Measurements from ENCODE around the gene LDLRAD3. TPM values are rescaled to one million over a fixed set of nuclear protein-coding genes. Genes with fewer than 3 reads are reported as not detected.

LDLRAD3 gene
- total and polyA plus RNA-seq, 10 donors, result 1.5 to 9.6 (median 8.1) TPM

- peaks cover 0 to 5% (median 0%) of the 10 kb centered on the region in 6 donors for H3K4me1 ChIP-seq
- H3K9me3 ChIP-seq, result peaks cover 0 to 16% (median 13%) of the 10 kb centered on the region in 8 donors
- intact Hi-C loops (cut with DNase I; ENCODE audit: low total_unique reads), result no loop called here
- no peaks in the 10 kb centered on the region for H3K36me3 ChIP-seq
- H3K27ac ChIP-seq, result no peak overlapping the region
- no peak for DNase-seq
- WGBS, 5 donors, result 66 to 95% (median 84%) methylated on average over 2 of the region's 2 CpGs
- TF ChIP-seq POLR2AphosphoS5 (IDR thresholded peaks at IDR 0.05) (no peak), CTCF (IDR thresholded peaks at IDR 0.05 in 8 of 11, conservative IDR thresholded peaks at IDR 0.05 in 3 of 11) (no peak), POLR2A (IDR thresholded peaks at IDR 0.05) (no peak)
- no peak overlapping the region for H3K4me3 ChIP-seq
- peaks cover 0 to 1% (median 0%) of the 10 kb centered on the region in 7 donors for H3K27me3 ChIP-seq (replicated peaks in 1 of 7)
Measured at GRCh38 chr11:36065436-36065835, 121.6 kb downstream of the LDLRAD3 start.

GRCh38 chr11:36066891-36067290 is 123.0 kb downstream of the LDLRAD3 start:
- Histone ChIP-seq H3K36me3 (no peaks in the 10 kb centered on the region), H3K27ac (no peak overlapping the region), H3K4me1 (no peaks in the 10 kb centered on the region), H3K9me3 (peaks cover 0 to 16% (median 13%) of the 10 kb centered on the region in 8 donors), H3K4me3 (no peak overlapping the region), H3K27me3 (replicated peaks in 1 of 7) (peaks cover 0 to 5% (median 0%) of the 10 kb centered on the region in 7 donors)
- DNase-seq, result no peak
- WGBS, 5 donors, result 74 to 93% (median 81%) methylated on average over 4 of the region's 4 CpGs
- intact Hi-C loops (cut with DNase I; ENCODE audit: low total_unique reads), result no loop called here
- TF ChIP-seq CTCF (IDR thresholded peaks at IDR 0.05 in 8 of 11, conservative IDR thresholded peaks at IDR 0.05 in 3 of 11) (no peak), POLR2A (IDR thresholded peaks at IDR 0.05) (no peak), POLR2AphosphoS5 (IDR thresholded peaks at IDR 0.05) (no peak)

GRCh38 chr11:36069576-36070212 is 125.8 kb downstream of the LDLRAD3 start:
- Histone ChIP-seq H3K27ac (no peak overlapping the region), H3K4me1 (peaks cover 0 to 9% (median 0%) of the 10 kb centered on the region in 6 donors), H3K27me3 (replicated peaks in 1 of 7) (peaks cover 0 to 5% (median 0%) of the 10 kb centered on the region in 7 donors), H3K36me3 (no peaks in the 10 kb centered on the region), H3K9me3 (peaks cover 0 to 16% (median 13%) of the 10 kb centered on the region in 8 donors), H3K4me3 (no peak overlapping the region)
- intact Hi-C loops (cut with DNase I; ENCODE audit: low total_unique reads), result no loop called here
- WGBS, 5 donors, result 75 to 82% (median 81%) methylated on average over 10 of the region's 10 CpGs
- no peak for DNase-seq
- TF ChIP-seq POLR2A (IDR thresholded peaks at IDR 0.05) (no peak), POLR2AphosphoS5 (IDR thresholded peaks at IDR 0.05) (no peak), CTCF (IDR thresholded peaks at IDR 0.05 in 8 of 11, conservative IDR thresholded peaks at IDR 0.05 in 3 of 11) (no peak)

- TF ChIP-seq POLR2A (IDR thresholded peaks at IDR 0.05) (no peak), CTCF (IDR thresholded peaks at IDR 0.05 in 8 of 11, conservative IDR thresholded peaks at IDR 0.05 in 3 of 11) (no peak), POLR2AphosphoS5 (IDR thresholded peaks at IDR 0.05) (no peak)
- intact Hi-C loops (cut with DNase I; ENCODE audit: low total_unique reads), result no loop called here
- no peak for DNase-seq
- no peak overlapping the region for H3K27ac ChIP-seq
- H3K27me3 ChIP-seq (replicated peaks in 1 of 7), result peaks cover 0 to 5% (median 0%) of the 10 kb centered on the region in 7 donors
- 67 to 77% (median 72%) methylated on average over 5 of the region's 5 CpGs for WGBS, 5 donors
- H3K36me3 ChIP-seq, result no peaks in the 10 kb centered on the region
- no peak overlapping the region for H3K4me3 ChIP-seq
- peaks cover 0 to 16% (median 13%) of the 10 kb centered on the region in 8 donors for H3K9me3 ChIP-seq
- H3K4me1 ChIP-seq, result peaks cover 0 to 9% (median 0%) of the 10 kb centered on the region in 6 donors
Measured at GRCh38 chr11:36070213-36070953, 126.5 kb downstream of the LDLRAD3 start.

Measured in spleen (tissue), 11 donors.